ENCODE data around the gene STK33.

STK33 gene

DNA sequence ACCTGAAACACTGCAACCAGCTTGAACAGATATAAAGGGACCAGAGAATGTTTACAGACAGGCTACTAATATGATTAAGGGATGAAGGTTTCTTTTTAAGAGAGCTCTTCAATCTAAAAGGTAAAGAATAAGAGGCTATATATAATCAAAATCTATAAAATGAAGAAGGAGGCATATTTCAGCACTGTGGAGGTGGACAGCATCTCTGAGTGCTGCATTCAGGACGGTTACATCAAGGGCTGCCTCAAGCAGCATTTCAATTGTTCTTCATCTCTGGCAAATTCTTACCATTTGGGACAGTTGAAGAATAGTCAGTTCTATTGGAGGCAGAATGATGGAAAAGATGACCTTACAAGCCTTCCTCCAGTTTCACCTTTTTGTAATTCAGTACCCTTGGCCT lies 190.7 kb downstream of the STK33 start:
- DNase-seq, result no peak

- no peak for DNase-seq
These were observed 201.1 kb downstream of the STK33 start for GRCh38 chr11:8392886-8393285.

- no peak for DNase-seq
These were observed 201.9 kb downstream of the STK33 start for GRCh38 chr11:8392166-8392565.

GRCh38 chr11:8390851-8391612 lies 203.0 kb downstream of the STK33 start:
- DNase-seq, result no peak

DNA sequence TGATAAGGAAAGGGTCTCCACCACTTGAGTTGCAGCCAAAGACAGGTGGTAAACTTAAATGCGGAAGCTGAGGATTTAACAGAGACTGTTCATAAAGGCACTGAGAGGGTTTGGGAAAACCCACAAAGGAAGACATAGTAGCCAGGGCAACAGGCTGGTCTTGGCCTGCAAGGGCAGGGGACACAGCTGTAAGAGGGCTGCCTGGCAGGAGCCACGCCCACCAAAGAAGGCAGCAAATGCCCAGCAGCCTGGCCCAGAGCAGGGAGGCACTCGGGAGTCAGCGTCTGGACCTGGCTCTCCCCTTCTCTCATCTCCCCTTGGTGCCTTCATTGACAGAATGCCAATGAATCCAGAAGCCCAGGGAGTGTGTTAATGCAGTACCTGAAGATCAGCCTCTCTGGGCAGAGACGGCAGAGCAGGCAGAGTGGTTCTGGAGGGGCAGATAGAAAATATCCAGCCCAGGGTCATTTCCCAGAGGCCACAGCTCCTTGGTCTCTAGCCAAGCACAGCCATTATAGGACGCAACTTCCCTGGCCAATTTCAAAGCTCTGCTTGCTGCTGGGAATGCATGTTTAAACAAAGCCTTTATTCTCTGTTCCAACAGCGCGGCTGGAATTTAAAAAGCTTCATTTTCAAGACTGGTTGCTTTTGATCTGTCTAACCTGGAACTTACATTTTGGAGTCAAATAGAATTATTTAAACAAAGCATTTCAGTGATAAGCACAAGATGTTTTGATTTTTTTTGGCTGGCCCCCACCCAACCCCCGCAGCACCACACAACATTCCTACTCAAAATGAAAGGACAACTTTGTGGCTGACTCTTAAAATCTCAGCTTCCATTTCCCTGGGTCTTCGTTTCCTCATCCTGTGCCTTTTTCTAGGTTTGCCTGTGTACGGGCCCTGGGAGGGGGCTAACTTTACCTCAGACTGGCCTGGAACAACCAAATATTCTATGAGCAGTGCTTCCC lies 204.7 kb downstream of the STK33 start:
- no peak for DNase-seq

GRCh38 chr11:8387693-8388092 lies 206.3 kb downstream of the STK33 start:
- DNase-seq, result no peak

- DNase-seq, result no peak
These were observed 206.9 kb downstream of the STK33 start for GRCh38 chr11:8387141-8387540.

DNA sequence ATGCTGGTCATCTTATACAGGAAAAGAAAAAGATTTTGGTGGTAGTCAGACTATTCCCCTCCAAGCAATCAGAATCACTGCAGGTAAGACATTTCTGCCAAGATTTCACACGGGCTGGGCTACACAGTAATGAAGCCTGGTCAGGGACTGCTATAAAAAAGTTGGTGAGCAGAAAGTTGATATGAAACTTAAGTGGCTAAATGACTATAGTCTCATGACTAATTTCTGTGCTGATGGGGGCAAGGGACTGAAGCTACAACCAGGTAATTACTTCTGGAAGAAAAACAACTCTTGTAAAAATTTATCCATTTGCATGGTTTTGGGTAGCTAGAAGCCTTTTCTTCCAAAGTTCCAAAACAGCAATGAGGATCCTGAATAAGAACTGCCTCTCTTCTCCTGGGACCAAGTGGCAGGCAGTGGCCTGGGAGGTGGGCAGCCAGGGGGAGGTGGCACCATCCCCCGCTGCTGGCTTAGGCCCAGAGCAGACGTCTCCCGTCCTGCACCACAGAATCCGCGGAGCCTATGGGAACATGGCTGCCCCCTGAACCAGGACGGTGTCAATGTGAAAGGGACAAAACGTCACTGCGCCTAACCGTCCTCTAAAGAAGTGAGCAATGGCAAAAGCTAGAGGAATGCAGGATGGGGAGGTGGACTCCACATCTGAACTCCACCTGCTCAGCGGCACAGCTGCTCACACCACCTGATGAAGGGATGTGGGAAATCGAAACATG lies 207.7 kb downstream of the STK33 start:
- no peak for DNase-seq

- no peak for DNase-seq
These were observed 209.7 kb downstream of the STK33 start for GRCh38 chr11:8384199-8384821.

- DNase-seq, result no peak
These were observed 210.4 kb downstream of the STK33 start for GRCh38 chr11:8383627-8384026.

DNA sequence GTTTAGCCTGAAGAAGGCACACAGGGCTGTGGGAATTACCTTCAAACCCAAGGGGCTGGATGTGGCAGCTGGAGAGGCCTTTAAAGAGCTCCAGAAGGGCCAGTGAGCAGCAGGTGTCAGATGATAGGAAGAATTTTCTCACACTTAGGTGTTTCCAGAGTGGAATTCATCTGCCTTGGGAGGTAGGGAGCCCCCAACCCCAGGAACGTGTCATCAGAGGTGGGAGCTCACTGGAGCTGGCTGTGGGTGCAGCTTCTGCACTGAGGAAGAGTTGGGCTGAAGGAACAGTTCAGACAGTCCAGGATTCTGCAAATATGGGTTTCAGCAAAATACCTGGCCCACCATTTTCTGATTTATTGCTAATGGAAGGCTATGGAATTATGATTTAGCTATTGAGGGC lies 210.8 kb downstream of the STK33 start:
- DNase-seq, result no peak

DNA sequence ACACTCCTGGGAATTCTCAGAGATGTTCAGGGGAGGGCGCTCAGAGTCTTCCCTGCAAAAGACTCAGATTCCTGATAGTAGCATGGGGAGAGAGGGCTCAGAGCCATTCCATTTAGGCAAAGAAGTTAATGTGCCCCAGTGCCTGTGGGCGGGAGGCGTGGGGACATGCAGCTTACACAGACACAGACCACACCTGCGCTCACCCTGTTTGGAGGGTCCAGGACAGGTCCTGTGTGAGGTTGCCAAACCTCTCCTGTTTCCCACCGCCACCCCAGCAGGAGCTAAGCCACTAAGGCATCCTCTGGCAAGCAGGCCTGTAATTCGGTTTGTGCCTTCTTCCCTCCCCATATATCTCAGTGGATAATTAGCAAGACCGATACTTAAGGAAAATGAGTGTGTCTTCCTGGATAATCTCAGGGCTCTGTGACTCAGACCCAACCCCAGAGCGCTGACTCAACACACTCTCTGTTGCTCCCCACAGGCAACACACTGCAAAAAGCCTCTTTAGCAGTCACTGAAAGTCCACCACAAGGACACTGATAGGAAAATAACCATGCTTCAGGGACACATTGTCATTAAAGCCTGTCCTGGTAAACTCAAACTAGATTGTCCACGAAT lies 211.5 kb downstream of the STK33 start:
- no peak for DNase-seq

GRCh38 chr11:8381871-8382396 lies 212.1 kb downstream of the STK33 start:
- no peak for DNase-seq

DNA sequence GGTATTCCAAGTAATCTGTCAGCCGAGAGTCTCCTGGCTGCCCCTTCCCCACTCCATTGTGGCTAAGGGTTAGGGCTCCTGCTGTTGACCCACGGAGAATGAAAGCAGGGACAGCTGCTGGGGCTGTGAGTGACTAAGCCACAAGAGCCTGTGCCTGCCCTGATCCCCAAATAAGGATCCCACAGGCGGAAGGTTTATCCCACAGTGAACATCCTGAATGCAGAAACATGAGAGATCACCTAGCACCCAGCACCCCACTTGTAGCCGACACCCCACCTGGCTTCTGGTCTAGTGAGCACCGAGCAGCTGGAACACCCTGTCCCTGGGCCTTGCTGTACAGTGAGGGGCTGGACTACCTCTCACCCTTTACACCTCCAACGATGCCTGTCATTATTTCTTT lies 212.7 kb downstream of the STK33 start:
- no peak for DNase-seq

DNA sequence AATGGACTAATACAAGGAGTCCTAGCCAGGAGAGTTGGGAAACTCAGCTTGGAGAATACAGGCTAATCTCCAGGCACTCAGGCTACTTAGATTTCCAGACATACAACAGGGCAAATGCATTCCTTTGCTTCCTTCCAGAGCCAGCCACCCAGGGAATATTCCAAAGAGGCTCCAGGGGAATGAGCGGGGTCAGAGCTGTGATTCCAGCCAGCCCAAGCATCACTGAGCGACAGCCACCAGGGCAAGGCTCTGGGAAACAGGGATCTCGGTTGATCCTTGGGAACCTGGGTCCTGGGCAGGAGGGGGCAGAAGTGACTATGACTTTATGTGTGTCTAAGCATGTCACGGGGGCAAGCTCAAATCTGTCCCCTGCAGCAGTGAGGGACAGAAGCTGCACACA lies 218.1 kb downstream of the STK33 start:
- DNase-seq, result no peak

DNA sequence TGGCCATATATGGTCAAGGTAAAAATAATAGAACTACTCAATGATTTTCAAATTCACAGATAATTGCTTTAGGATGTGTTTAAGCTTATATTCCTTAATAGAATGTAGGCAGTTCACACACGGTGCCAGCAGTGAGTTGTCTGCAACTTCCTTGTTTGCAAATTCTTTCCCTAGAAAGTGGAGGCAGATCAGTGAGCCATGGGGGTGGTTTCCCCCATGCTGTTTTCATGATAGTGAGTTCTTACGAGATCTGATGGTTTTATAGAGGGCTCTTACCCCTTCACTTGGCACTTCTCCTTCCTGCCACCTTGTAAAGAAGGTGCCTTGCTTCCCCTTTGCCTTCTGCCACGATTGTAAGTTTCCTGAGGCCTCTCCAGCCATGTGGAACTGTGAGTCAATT lies 218.6 kb downstream of the STK33 start:
- DNase-seq, result no peak

DNA sequence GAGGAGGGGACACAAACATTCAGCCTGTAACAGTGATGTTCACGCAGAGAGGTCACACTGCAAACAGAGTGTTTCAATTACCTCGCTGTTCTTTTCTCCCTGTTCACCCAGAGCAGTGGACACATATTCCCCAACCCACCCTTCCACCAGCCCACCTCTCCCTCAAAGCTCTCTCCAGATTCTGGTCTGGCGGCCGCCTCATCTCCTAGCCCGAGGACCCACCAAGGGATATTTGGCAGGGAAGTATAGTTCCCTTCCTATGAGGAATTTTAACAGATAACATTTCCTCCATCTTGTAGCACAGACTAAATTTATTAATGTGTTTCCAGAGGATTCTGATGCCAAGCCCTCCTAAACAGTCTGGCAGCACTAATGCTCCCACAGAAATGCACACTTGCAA lies 219.3 kb downstream of the STK33 start:
- DNase-seq, result no peak

- DNase-seq, result no peak
These were observed 220.3 kb downstream of the STK33 start for GRCh38 chr11:8373519-8374432.

GRCh38 chr11:8372641-8373381 lies 221.2 kb downstream of the STK33 start:
- no peak for DNase-seq

DNA sequence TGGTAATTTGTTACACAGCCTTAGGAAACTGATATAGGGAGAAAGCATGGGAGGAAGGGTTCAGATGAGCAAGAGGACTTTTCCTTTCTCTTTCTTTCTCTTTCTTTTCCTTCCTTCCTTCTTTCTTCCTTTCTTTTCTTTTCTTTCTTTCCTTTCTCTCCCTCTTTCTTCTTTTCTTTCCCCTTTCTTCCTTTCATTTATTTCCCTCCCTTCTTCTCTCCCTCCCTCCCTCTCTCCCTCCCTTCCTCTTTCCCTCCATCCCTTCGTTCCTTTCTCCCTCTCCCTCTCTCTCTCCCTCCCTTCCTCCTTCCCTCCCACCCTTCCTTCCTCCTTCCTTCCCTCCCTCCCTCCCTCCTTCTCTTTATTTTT lies 222.5 kb downstream of the STK33 start:
- DNase-seq, result no peak

Data from stimulated activated CD4-positive, alpha-beta T cell treated with anti-CD3 and anti-CD28 coated beads, Interleukin-1b, Interleukin-23, amount 100 ng/mL, for 48 hours (primary cell).